ENCODE data around the gene RIC1. TPM values are rescaled to one million over a fixed set of nuclear protein-coding genes. Genes with fewer than 3 reads are reported as not detected.
"Not testable (repeated sequence)": the region's sequence is repeated elsewhere in the genome, so short reads cannot be mapped to it uniquely, and the experiment has no call there.

RIC1 gene, protein sequence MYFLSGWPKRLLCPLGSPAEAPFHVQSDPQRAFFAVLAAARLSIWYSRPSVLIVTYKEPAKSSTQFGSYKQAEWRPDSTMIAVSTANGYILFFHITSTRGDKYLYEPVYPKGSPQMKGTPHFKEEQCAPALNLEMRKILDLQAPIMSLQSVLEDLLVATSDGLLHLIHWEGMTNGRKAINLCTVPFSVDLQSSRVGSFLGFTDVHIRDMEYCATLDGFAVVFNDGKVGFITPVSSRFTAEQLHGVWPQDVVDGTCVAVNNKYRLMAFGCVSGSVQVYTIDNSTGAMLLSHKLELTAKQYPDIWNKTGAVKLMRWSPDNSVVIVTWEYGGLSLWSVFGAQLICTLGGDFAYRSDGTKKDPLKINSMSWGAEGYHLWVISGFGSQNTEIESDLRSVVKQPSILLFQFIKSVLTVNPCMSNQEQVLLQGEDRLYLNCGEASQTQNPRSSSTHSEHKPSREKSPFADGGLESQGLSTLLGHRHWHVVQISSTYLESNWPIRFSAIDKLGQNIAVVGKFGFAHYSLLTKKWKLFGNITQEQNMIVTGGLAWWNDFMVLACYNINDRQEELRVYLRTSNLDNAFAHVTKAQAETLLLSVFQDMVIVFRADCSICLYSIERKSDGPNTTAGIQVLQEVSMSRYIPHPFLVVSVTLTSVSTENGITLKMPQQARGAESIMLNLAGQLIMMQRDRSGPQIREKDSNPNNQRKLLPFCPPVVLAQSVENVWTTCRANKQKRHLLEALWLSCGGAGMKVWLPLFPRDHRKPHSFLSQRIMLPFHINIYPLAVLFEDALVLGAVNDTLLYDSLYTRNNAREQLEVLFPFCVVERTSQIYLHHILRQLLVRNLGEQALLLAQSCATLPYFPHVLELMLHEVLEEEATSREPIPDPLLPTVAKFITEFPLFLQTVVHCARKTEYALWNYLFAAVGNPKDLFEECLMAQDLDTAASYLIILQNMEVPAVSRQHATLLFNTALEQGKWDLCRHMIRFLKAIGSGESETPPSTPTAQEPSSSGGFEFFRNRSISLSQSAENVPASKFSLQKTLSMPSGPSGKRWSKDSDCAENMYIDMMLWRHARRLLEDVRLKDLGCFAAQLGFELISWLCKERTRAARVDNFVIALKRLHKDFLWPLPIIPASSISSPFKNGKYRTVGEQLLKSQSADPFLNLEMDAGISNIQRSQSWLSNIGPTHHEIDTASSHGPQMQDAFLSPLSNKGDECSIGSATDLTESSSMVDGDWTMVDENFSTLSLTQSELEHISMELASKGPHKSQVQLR (N-terminal part only)
- total RNA-seq (ENCODE audit: unreplicated experiment): 20.4 TPM
- long read RNA-seq: 0 reads

DNA sequence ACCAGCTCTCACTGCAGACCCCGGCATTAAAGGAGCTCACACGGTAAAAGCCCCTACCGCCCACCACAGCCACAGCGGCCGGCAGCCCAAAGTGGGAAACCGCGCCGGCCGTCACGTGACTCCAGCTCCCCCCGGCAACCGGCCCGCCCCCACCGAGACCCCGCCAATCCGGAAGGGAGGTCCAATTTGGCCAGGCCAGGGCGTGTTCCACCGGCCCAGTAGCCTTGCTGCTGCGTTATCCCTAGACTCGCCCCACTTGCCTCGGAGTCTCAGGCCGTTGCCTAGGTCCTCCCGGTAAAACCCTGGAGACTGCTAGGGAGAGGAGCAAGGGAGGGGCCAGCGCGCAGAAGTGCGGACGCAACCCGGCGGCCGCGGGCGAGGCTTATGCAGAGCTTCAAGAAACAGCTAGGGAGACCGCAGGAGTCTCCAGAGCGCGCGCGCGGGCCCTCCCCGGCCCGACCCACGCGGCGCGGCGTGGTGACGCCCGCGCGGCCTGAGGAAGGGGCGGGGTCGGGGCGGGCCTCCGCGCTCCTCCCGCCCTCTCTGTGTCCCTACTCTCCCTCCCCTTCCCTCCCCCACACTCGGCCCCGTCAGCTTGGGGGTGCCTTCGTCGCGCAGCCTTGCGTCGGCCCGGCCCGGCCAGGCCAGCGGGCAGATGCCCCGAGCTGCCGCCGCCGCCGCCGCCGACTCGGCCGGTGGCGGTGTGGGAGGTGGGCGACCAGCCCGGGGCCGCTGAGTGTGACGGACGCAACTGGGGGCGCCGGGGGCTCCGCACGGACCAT, at the start of gene RIC1:
TSS of gene RIC1 (plus strand) at position 578 of the 782 bp plus-strand sequence. CDS start at position 781, 203 bp downstream.
- peak; percentile 78 for DNase-seq (ENCODE audit: low spot score)
- Mint-ChIP-seq H3K36me3 (ENCODE audit: low read depth, unreplicated experiment) (peaks cover 4% of the 10 kb centered on the region), H3K4me3 (ENCODE audit: unreplicated experiment) (peak within 1 kb of the TSS; percentile 97), H3K27ac (ENCODE audit: unreplicated experiment) (peak within 1 kb of the TSS; percentile 58), H3K9me3 (ENCODE audit: unreplicated experiment) (no peaks in the 10 kb centered on the region), H3K4me1 (ENCODE audit: unreplicated experiment) (peaks cover 15% of the 10 kb centered on the region), H3K27me3 (ENCODE audit: unreplicated experiment) (peaks cover 2% of the 10 kb centered on the region)
- TF ChIP-seq, protein P1, sequence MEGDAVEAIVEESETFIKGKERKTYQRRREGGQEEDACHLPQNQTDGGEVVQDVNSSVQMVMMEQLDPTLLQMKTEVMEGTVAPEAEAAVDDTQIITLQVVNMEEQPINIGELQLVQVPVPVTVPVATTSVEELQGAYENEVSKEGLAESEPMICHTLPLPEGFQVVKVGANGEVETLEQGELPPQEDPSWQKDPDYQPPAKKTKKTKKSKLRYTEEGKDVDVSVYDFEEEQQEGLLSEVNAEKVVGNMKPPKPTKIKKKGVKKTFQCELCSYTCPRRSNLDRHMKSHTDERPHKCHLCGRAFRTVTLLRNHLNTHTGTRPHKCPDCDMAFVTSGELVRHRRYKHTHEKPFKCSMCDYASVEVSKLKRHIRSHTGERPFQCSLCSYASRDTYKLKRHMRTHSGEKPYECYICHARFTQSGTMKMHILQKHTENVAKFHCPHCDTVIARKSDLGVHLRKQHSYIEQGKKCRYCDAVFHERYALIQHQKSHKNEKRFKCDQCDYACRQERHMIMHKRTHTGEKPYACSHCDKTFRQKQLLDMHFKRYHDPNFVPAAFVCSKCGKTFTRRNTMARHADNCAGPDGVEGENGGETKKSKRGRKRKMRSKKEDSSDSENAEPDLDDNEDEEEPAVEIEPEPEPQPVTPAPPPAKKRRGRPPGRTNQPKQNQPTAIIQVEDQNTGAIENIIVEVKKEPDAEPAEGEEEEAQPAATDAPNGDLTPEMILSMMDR (IDR thresholded peaks at IDR 0.05; ENCODE audit: unreplicated experiment): no peak

DNA sequence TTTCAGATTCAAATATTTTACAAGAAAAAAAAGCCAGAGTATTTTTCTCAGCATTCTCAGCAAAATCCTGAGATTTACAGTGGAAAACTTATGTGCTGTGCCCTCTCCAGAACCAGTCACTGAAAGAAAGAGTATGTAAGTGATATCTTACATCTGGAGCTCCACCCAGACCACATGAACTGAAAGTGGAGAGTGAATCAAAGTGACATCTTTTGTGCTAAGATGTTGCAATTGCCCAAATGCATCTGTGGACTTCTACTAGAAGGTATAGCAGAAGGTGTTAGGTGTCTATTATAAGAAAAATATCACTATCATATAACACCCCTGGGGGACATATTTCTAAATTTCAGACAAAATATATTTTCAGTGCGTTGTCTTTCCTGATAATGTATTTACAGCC, 49.0 kb upstream of the RIC1 start:
- H3K36me3 Mint-ChIP-seq (ENCODE audit: low read depth, unreplicated experiment): peaks cover 3% of the 10 kb centered on the region
- no peak overlapping the region for H3K27ac Mint-ChIP-seq (ENCODE audit: unreplicated experiment)
- no peak overlapping the region for H3K4me3 Mint-ChIP-seq (ENCODE audit: unreplicated experiment)
- peaks cover 12% of the 10 kb centered on the region for H3K4me1 Mint-ChIP-seq (ENCODE audit: unreplicated experiment)
- H3K9me3 Mint-ChIP-seq (ENCODE audit: unreplicated experiment): no peaks in the 10 kb centered on the region
- TF ChIP-seq, protein P1 (IDR thresholded peaks at IDR 0.05; ENCODE audit: unreplicated experiment): no peak
- no peak for DNase-seq (ENCODE audit: low spot score)
- peaks cover 2% of the 10 kb centered on the region for H3K27me3 Mint-ChIP-seq (ENCODE audit: unreplicated experiment)

DNA sequence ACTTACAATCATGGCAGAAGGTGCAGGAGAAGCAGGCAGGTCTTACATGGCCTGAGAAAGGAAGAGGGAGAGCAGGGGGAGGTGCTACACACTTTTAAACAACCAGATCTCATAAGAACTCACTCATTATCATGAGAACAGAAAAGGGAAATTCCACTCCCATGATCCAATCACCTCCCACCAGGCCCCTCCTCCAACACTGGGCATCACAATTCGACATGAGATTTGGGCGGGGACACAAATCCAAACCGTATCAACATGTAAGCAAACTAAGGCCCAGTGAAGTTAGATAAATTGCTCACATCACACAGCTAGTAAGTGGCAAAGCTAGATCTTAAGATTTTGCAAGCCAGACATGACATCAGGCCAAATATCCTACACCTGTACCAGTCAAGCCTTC, 48.3 kb upstream of the RIC1 start:
- Mint-ChIP-seq H3K27me3 (ENCODE audit: unreplicated experiment) (no peaks in the 10 kb centered on the region), H3K4me1 (ENCODE audit: unreplicated experiment) (peaks cover 12% of the 10 kb centered on the region), H3K9me3 (ENCODE audit: unreplicated experiment) (no peaks in the 10 kb centered on the region), H3K36me3 (ENCODE audit: low read depth, unreplicated experiment) (peaks cover 3% of the 10 kb centered on the region), H3K4me3 (ENCODE audit: unreplicated experiment) (no peak overlapping the region), H3K27ac (ENCODE audit: unreplicated experiment) (no peak overlapping the region)
- TF ChIP-seq, protein P1 (IDR thresholded peaks at IDR 0.05; ENCODE audit: unreplicated experiment): no peak
- DNase-seq (ENCODE audit: low spot score): no peak

DNA sequence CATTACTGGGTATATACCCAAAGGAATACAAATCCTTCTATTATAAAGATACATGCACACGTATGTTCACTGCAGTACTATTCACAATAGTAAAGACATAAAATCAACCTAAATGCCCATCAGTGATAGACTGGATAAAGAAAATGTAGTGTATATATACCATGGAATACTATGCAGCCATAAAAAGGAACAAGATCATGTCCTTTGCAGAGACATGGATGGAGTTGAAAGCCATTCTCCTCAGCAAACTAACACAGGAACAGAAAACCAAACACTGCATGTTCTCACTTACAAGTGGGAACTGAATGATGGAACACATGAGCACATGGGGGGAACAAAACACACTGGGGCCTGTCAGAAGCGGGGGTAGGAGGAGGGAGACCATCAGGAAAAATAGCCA, 47.2 kb upstream of the RIC1 start:
- H3K27ac Mint-ChIP-seq (ENCODE audit: unreplicated experiment); H3K9me3 Mint-ChIP-seq (ENCODE audit: unreplicated experiment); H3K27me3 Mint-ChIP-seq (ENCODE audit: unreplicated experiment); DNase-seq (ENCODE audit: low spot score); H3K36me3 Mint-ChIP-seq (ENCODE audit: low read depth, unreplicated experiment); H3K4me3 Mint-ChIP-seq (ENCODE audit: unreplicated experiment): not testable (repeated sequence)
- peaks cover 20% of the 10 kb centered on the region for H3K4me1 Mint-ChIP-seq (ENCODE audit: unreplicated experiment)

Data from endothelial cell (in vitro differentiated cells).